Body of pancreas (tissue), 4 donors: Measurements from ENCODE around the gene IGSF21.

Experiments
- POLR2A ChIP-seq, 3 donors: fragments of 450-650 bp; IDR thresholded peaks; one replicate each; pipeline ENCODE4 v1.6.1; 2016; ENCODE audit warnings: antibody characterized with exemption in 3 of 3, mild to moderate bottlenecking in 2 of 3
- TF ChIP-seq, protein P1 (sequence below), 7 experiments: fragments of 450-650 bp in 4 of 7; fragments of 200-600 bp in 3 of 7; sonication (generic) in 3 of 7; IDR thresholded peaks; one replicate each; pipeline ENCODE4 v1.5.1; 2016 to 2019; ENCODE audit warnings: antibody characterized with exemption in 7 of 7

DNA sequence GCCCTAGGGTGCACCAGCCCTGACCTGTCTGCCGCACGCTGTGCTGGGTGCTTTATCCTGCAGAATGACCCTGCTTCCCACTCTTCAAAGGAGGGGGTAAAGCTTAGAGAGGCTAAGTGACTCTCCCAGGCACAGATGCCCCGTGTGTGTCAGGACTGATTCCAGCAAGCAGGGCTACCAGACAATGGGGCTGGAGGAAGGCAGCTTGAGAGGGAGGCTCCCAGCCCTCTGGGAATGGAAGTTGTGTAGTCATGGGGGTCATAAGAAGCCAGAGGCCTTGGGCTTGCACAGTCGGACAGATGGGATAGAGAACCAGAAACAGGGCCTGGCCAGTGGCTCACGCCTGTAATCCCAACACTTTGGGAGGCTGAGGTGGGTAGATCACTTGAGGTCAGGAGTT is 279.0 kb downstream of the IGSF21 start:
- TF ChIP-seq, protein P1, sequence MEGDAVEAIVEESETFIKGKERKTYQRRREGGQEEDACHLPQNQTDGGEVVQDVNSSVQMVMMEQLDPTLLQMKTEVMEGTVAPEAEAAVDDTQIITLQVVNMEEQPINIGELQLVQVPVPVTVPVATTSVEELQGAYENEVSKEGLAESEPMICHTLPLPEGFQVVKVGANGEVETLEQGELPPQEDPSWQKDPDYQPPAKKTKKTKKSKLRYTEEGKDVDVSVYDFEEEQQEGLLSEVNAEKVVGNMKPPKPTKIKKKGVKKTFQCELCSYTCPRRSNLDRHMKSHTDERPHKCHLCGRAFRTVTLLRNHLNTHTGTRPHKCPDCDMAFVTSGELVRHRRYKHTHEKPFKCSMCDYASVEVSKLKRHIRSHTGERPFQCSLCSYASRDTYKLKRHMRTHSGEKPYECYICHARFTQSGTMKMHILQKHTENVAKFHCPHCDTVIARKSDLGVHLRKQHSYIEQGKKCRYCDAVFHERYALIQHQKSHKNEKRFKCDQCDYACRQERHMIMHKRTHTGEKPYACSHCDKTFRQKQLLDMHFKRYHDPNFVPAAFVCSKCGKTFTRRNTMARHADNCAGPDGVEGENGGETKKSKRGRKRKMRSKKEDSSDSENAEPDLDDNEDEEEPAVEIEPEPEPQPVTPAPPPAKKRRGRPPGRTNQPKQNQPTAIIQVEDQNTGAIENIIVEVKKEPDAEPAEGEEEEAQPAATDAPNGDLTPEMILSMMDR (IDR thresholded peaks at IDR 0.05) = no peak
- TF ChIP-seq POLR2A (IDR thresholded peaks at IDR 0.05) = no peak
